HG03135 (cell line): ENCODE results near the gene PHF21A.

Experiments
- ATAC-seq: cut with Tn5 transposase; IDR thresholded peaks from one replicate; pipeline ENCODE4 v1.9.1; 2021; ENCODE audit warnings: mild to moderate bottlenecking, moderate library complexity; ENCODE audit not compliant: unreplicated experiment

Gene PHF21A

GRCh38 chr11:45924036-45924915, 197.0 kb downstream of the PHF21A start:
- ATAC-seq: no peak

- no peak for ATAC-seq
These were observed 198.7 kb downstream of the PHF21A start, which contains the start of gene LARGE2 for GRCh38 chr11:45922425-45923082. Gene LARGE2 (plus strand): TSS chr11:45922656. CDS start chr11:45922883, 227 bp downstream.

GRCh38 chr11:45921561-45922424, 199.5 kb downstream of the PHF21A start:
- ATAC-seq: no peak

- ATAC-seq: no peak
These were observed 200.4 kb downstream of the PHF21A start for GRCh38 chr11:45920531-45921477.

GRCh38 chr11:45919806-45920530, 201.3 kb downstream of the PHF21A start:
- ATAC-seq: no peak

- ATAC-seq: no peak
These were observed 202.1 kb downstream of the PHF21A start for GRCh38 chr11:45918962-45919675.

- ATAC-seq: no peak
These were observed 202.8 kb downstream of the PHF21A start for GRCh38 chr11:45918331-45918941.

GRCh38 chr11:45917623-45918330, 203.5 kb downstream of the PHF21A start, which contains the start of gene PEX16:
Gene PEX16 (minus strand): TSS chr11:45917877. CDS start chr11:45917811, 66 bp downstream.
- peak; percentile 90 for ATAC-seq

- ATAC-seq: peak; percentile 11
These were observed 204.0 kb downstream of the PHF21A start for GRCh38 chr11:45917286-45917622.

GRCh38 chr11:45915446-45915845, 205.8 kb downstream of the PHF21A start:
- no peak for ATAC-seq

- no peak for ATAC-seq
These were observed 207.2 kb downstream of the PHF21A start for GRCh38 chr11:45913942-45914635.

- ATAC-seq: no peak
These were observed 207.7 kb downstream of the PHF21A start for GRCh38 chr11:45913514-45913913.

- ATAC-seq: no peak
These were observed 210.6 kb downstream of the PHF21A start for GRCh38 chr11:45910623-45911022.

GRCh38 chr11:45909594-45910475, 211.4 kb downstream of the PHF21A start:
- ATAC-seq: no peak

GRCh38 chr11:45907911-45908370, 213.3 kb downstream of the PHF21A start:
- no peak for ATAC-seq
